Activated naive CD8-positive, alpha-beta T cell treated with anti-CD3 and anti-CD28 coated beads, Interleukin-2, amount 50 U/mL, for 24 hours (primary cell): Measurements from ENCODE around the gene ZNF141.
"Not testable (repeated sequence)": the region's sequence is repeated elsewhere in the genome, so short reads cannot be mapped to it uniquely, and the experiment has no call there.

Experiments used
- ATAC-seq: fragments of 150-1000 bp; cut with Tn5 transposase; one replicate; pipeline ENCODE4 v1.10.0; 2021
- DNase-seq: peaks from one replicate; pipeline ENCODE4 v3.0.0; 2021
- H3K27ac Mint-ChIP-seq: one replicate; pipeline ENCODE4 v1.8.0; 2021; ENCODE audit warnings: mild to moderate bottlenecking, mixed read lengths
- H3K27me3 Mint-ChIP-seq: one replicate; pipeline ENCODE4 v1.8.0; 2021; ENCODE audit warnings: mixed read lengths
- H3K36me3 Mint-ChIP-seq: one replicate; pipeline ENCODE4 v1.8.0; 2021; ENCODE audit warnings: low read depth, mixed read lengths
- H3K4me1 Mint-ChIP-seq: one replicate; pipeline ENCODE4 v1.8.0; 2021; ENCODE audit warnings: mixed read lengths
- H3K4me3 Mint-ChIP-seq: one replicate; pipeline ENCODE4 v1.8.0; 2021; ENCODE audit warnings: mild to moderate bottlenecking, moderate library complexity, mixed read lengths
- H3K9me3 Mint-ChIP-seq: one replicate; pipeline ENCODE4 v1.8.0; 2021; ENCODE audit warnings: mixed read lengths

ZNF141 gene

GRCh38 chr4:338759-339097, 1.1 kb downstream of the ZNF141 start:
- Mint-ChIP-seq H3K9me3 (peaks cover 31% of the 10 kb centered on the region), H3K4me3 (peak overlapping the region; percentile 99), H3K4me1 (peaks cover 37% of the 10 kb centered on the region)

GRCh38 chr4:340011-340410, 2.4 kb downstream of the ZNF141 start:
- Mint-ChIP-seq H3K9me3 (peaks cover 34% of the 10 kb centered on the region), H3K36me3 (peaks cover 80% of the 10 kb centered on the region), H3K27ac (no peak overlapping the region)

More at GRCh38 chr4:338759-339097, 1.1 kb downstream of the ZNF141 start:
- Mint-ChIP-seq H3K36me3 (peaks cover 69% of the 10 kb centered on the region), H3K27ac (peak overlapping the region; percentile 99), H3K27me3 (no peaks in the 10 kb centered on the region)
- ATAC-seq, result no peak
- no peak for DNase-seq

GRCh38 chr4:373062-373839, 35.6 kb downstream of the ZNF141 start:
- Mint-ChIP-seq H3K4me1 (no peaks in the 10 kb centered on the region), H3K36me3 (peaks cover 84% of the 10 kb centered on the region), H3K27ac (no peak overlapping the region), H3K4me3 (no peak overlapping the region), H3K27me3 (no peaks in the 10 kb centered on the region), H3K9me3 (peaks cover 62% of the 10 kb centered on the region)
- ATAC-seq (no peak), DNase-seq (no peak)

More at GRCh38 chr4:340011-340410, 2.4 kb downstream of the ZNF141 start:
- H3K4me1 Mint-ChIP-seq, result peaks cover 37% of the 10 kb centered on the region
- H3K27me3 Mint-ChIP-seq, result no peaks in the 10 kb centered on the region
- peak overlapping the region; percentile 99 for H3K4me3 Mint-ChIP-seq
- DNase-seq, result no peak
- no peak for ATAC-seq

GRCh38 chr4:374298-375160, 36.9 kb downstream of the ZNF141 start:
- Mint-ChIP-seq H3K4me3 (no peak overlapping the region), H3K27ac (no peak overlapping the region), H3K36me3 (peaks cover 78% of the 10 kb centered on the region), H3K9me3 (peaks cover 55% of the 10 kb centered on the region), H3K27me3 (no peaks in the 10 kb centered on the region), H3K4me1 (no peaks in the 10 kb centered on the region)
- no peak for DNase-seq
- ATAC-seq, result no peak

GRCh38 chr4:384311-385010, 46.8 kb downstream of the ZNF141 start:
- Mint-ChIP-seq H3K36me3 (peaks cover 43% of the 10 kb centered on the region), H3K9me3 (peaks cover 42% of the 10 kb centered on the region), H3K4me3 (no peak overlapping the region), H3K4me1 (peaks cover 6% of the 10 kb centered on the region), H3K27ac (no peak overlapping the region), H3K27me3 (no peaks in the 10 kb centered on the region)
- ATAC-seq, result no peak
- DNase-seq, result no peak

GRCh38 chr4:385934-386707, 48.5 kb downstream of the ZNF141 start:
- DNase-seq (no peak), ATAC-seq (no peak)
- Mint-ChIP-seq H3K27me3 (no peaks in the 10 kb centered on the region), H3K4me1 (peaks cover 6% of the 10 kb centered on the region), H3K27ac (no peak overlapping the region), H3K9me3 (peaks cover 58% of the 10 kb centered on the region), H3K4me3 (no peak overlapping the region), H3K36me3 (peaks cover 43% of the 10 kb centered on the region)

GRCh38 chr4:386708-387105, 49.1 kb downstream of the ZNF141 start:
- H3K36me3 Mint-ChIP-seq, result peaks cover 40% of the 10 kb centered on the region
- ATAC-seq (no peak), DNase-seq (no peak)
- H3K27me3 Mint-ChIP-seq, result no peaks in the 10 kb centered on the region
- no peak overlapping the region for H3K4me3 Mint-ChIP-seq
- H3K4me1 Mint-ChIP-seq, result peaks cover 6% of the 10 kb centered on the region
- no peak overlapping the region for H3K27ac Mint-ChIP-seq
- H3K9me3 Mint-ChIP-seq, result peaks cover 62% of the 10 kb centered on the region

- H3K9me3 Mint-ChIP-seq, result peaks cover 50% of the 10 kb centered on the region
- DNase-seq, result no peak
- H3K27ac Mint-ChIP-seq, result no peak overlapping the region
- H3K36me3 Mint-ChIP-seq, result peaks cover 31% of the 10 kb centered on the region
- no peaks in the 10 kb centered on the region for H3K27me3 Mint-ChIP-seq
- ATAC-seq, result no peak
- no peaks in the 10 kb centered on the region for H3K4me1 Mint-ChIP-seq
- no peak overlapping the region for H3K4me3 Mint-ChIP-seq
Measured at GRCh38 chr4:404006-404405, 66.4 kb downstream of the ZNF141 start.

- H3K4me1 Mint-ChIP-seq, H3K27ac Mint-ChIP-seq, ATAC-seq, DNase-seq, H3K4me3 Mint-ChIP-seq, H3K27me3 Mint-ChIP-seq: not testable (repeated sequence)
- H3K36me3 Mint-ChIP-seq, result peaks cover 36% of the 10 kb centered on the region
- H3K9me3 Mint-ChIP-seq, result peaks cover 75% of the 10 kb centered on the region
Measured at GRCh38 chr4:408321-408720, 70.7 kb downstream of the ZNF141 start.

GRCh38 chr4:422587-422986, 85.0 kb downstream of the ZNF141 start:
- no peak for DNase-seq
- no peak overlapping the region for H3K27ac Mint-ChIP-seq
- H3K9me3 Mint-ChIP-seq, result peaks cover 59% of the 10 kb centered on the region
- H3K36me3 Mint-ChIP-seq, result peaks cover 44% of the 10 kb centered on the region
- no peaks in the 10 kb centered on the region for H3K27me3 Mint-ChIP-seq
- H3K4me3 Mint-ChIP-seq, result no peak overlapping the region
- no peak for ATAC-seq
- no peaks in the 10 kb centered on the region for H3K4me1 Mint-ChIP-seq
